ENCODE data around the gene LSAMP.

- TF ChIP-seq CTCF (conservative IDR thresholded peaks at IDR 0.05; ENCODE audit: low read depth, low read length): no peak
- TF ChIP-seq POLR2A (IDR thresholded peaks at IDR 0.05; ENCODE audit: low read depth, low read length): no peak
- TF ChIP-seq SMC3 (IDR thresholded peaks at IDR 0.05; ENCODE audit: low read depth, low read length): no peak
- TF ChIP-seq MAFK (IDR thresholded peaks at IDR 0.05; ENCODE audit: low read depth, low read length): no peak
- no peak for TF ChIP-seq BHLHE40 (IDR thresholded peaks at IDR 0.05; ENCODE audit: low read depth, low read length)
- TF ChIP-seq, protein P1, sequence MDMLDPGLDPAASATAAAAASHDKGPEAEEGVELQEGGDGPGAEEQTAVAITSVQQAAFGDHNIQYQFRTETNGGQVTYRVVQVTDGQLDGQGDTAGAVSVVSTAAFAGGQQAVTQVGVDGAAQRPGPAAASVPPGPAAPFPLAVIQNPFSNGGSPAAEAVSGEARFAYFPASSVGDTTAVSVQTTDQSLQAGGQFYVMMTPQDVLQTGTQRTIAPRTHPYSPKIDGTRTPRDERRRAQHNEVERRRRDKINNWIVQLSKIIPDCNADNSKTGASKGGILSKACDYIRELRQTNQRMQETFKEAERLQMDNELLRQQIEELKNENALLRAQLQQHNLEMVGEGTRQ (IDR thresholded peaks at IDR 0.05; ENCODE audit: low read depth, low read length): no peak
- TF ChIP-seq RFX5 (IDR thresholded peaks at IDR 0.05; ENCODE audit: low read depth, low read length): no peak
- TF ChIP-seq CHD1 (IDR thresholded peaks at IDR 0.05; ENCODE audit: low read depth, low read length): no peak
- TF ChIP-seq MXI1 (IDR thresholded peaks at IDR 0.05; ENCODE audit: borderline replicate concordance, low read depth, low read length): no peak
- TF ChIP-seq RAD21 (IDR thresholded peaks at IDR 0.05; ENCODE audit: low read length): no peak
- TF ChIP-seq CEBPB (IDR thresholded peaks at IDR 0.05; ENCODE audit: low read depth, low read length): no peak
- TF ChIP-seq RCOR1 (IDR thresholded peaks at IDR 0.05; ENCODE audit: insufficient replicate concordance, low read length): no peak
- TF ChIP-seq MAZ (IDR thresholded peaks at IDR 0.05; ENCODE audit: borderline replicate concordance, low read depth, low read length): no peak
Observed at GRCh38 chr3:116441652-116442051, 3.6 kb downstream of the LSAMP start.
